DND-41 (cell line): Measurements from ENCODE around the gene BMPR2.

ENCODE experiments used
- ATAC-seq: fragments of 200-7000 bp; cut with Tn5 transposase; 3 replicates; pipeline ENCODE4 v1.9.1; 2021; ENCODE audit warnings: low read depth; ENCODE audit not compliant: insufficient read depth
- DNase-seq: peaks from one replicate; pipeline ENCODE4 v3.0.0-alpha.2; 2020
- H2AFZ ChIP-seq: 2 replicates; pipeline ENCODE4 v1.6.0; 2012; ENCODE audit warnings: low read depth, low read length
- H3K27ac ChIP-seq: 2 replicates; pipeline ENCODE4 v1.5.1; 2012; ENCODE audit warnings: low read length, inconsistent platforms
- H3K27me3 ChIP-seq: fragments of 200-600 bp; sonication (generic); 2 replicates; pipeline ENCODE4 v1.6.0; 2012; ENCODE audit warnings: low read length, mild to moderate bottlenecking, inconsistent platforms; ENCODE audit not compliant: insufficient read depth, poor library complexity
- H3K36me3 ChIP-seq: 2 replicates; pipeline ENCODE4 v1.5.1; 2012; ENCODE audit warnings: low read length, inconsistent platforms; ENCODE audit not compliant: insufficient read depth
- H3K4me1 ChIP-seq: 2 replicates; pipeline ENCODE4 v1.5.1; 2012; ENCODE audit warnings: mild to moderate bottlenecking, low read length; ENCODE audit not compliant: insufficient read depth
- H3K4me2 ChIP-seq: 2 replicates; pipeline ENCODE4 v1.6.0; 2012; ENCODE audit warnings: mild to moderate bottlenecking, moderate library complexity, low read length, inconsistent platforms; ENCODE audit not compliant: insufficient read depth
- H3K4me3 ChIP-seq, 2 experiments: fragments of 200-600 bp in 1 of 2; shearing (Covaris generic) in 1 of 2; 2 replicates each; pipeline ENCODE4 v1.5.1; 2012 to 2016; ENCODE audit warnings: inconsistent platforms in 2 of 2, low read length in 2 of 2, mild to moderate bottlenecking in 2 of 2, low read depth in 1 of 2, moderate library complexity in 1 of 2
- H3K79me2 ChIP-seq: 2 replicates; pipeline ENCODE4 v1.6.0; 2012; ENCODE audit warnings: low read length, inconsistent platforms; ENCODE audit not compliant: insufficient read depth
- H3K9ac ChIP-seq: 2 replicates; pipeline ENCODE4 v1.6.0; 2012; ENCODE audit warnings: low read depth, mild to moderate bottlenecking, inconsistent platforms, low read length, moderate library complexity
- H3K9me3 ChIP-seq: 2 replicates; pipeline ENCODE4 v1.5.1; 2012; ENCODE audit warnings: low read length, moderate library complexity, mild to moderate bottlenecking, inconsistent platforms; ENCODE audit not compliant: insufficient read depth, severe bottlenecking
- H4K20me1 ChIP-seq: 2 replicates; pipeline ENCODE4 v1.6.0; 2012; ENCODE audit warnings: low read length; ENCODE audit not compliant: insufficient read depth
- CTCF ChIP-seq: IDR thresholded peaks from 2 replicates; pipeline ENCODE4 v1.5.1; 2012; ENCODE audit warnings: borderline replicate concordance, low read length, moderate library complexity, mild to moderate bottlenecking; ENCODE audit not compliant: poor library complexity, severe bottlenecking; ENCODE audit errors: extremely low read depth
- EZH2 ChIP-seq: IDR thresholded peaks from 3 replicates; pipeline ENCODE4 v1.6.1; 2012; ENCODE audit warnings: borderline replicate concordance, low read depth, mild to moderate bottlenecking, moderate library complexity, low read length, inconsistent platforms; ENCODE audit not compliant: severe bottlenecking

Gene BMPR2

DNA sequence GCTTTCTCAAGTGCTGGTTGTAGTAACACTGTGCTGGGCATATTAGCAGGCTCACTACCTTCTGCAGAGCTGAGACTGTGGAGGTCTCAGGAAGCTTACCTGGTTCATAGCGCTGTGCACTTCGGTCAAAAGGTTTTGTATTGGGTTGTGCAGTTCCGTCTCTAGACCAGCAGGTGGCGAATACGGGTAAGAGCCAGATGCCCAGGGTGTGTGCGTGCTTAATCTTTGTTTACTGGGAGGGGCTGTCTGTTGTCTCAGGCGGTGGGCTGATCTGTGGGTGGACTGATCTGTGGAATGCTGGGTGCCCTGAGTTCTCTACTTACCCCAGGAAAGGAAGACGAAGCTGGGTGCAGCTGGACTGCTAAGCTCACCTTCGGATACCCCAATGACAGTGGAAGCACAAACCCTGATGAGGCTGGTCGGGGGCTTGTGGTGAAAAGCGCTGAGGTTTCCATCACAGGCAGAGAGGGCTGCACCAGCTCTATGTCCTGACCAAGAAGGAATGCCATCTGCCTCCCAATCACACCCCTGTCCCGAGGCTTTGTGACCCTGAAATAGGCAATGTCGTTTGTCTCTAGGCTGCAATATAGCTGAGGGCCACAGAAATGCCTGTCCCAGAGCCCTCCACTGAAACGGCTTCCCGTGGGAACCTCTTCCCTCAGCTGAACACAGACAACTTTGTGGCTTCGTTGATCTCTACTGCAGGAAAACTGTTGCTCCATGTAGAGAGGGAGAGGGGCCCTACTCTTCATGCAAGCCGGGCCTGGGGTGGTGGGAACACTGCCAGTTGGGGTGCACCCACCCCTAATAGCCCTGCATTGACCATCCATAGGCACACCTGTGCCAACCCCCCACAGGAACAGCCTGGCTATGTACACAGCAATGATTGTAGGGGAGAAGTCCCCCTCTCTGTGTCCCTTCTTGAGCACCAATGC, 212.8 kb downstream of the BMPR2 start:
- no peak overlapping the region for H3K27ac ChIP-seq
- TF ChIP-seq EZH2 (no peak), CTCF (peak; percentile 99)
- ATAC-seq (peak; percentile 98), DNase-seq (peak; percentile 79)
- H4K20me1 ChIP-seq = no peaks in the 10 kb centered on the region
- no peaks in the 10 kb centered on the region for H3K79me2 ChIP-seq
- H3K4me1 ChIP-seq = peaks cover 10% of the 10 kb centered on the region
- no peaks in the 10 kb centered on the region for H3K27me3 ChIP-seq
- peak overlapping the region in 1 of 2 experiments; percentile 18; a peak in 2 of 4 replicates for H3K4me3 ChIP-seq
- H3K36me3 ChIP-seq = no peaks in the 10 kb centered on the region
- peak overlapping the region; percentile 71 for H2AFZ ChIP-seq
- H3K9me3 ChIP-seq = peaks cover 5% of the 10 kb centered on the region
- H3K4me2 ChIP-seq = peak overlapping the region; percentile 55
- 0 out of 2 replicates have a peak overlapping the region, but pooled peaks have one; percentile 10 for H3K9ac ChIP-seq

DNA sequence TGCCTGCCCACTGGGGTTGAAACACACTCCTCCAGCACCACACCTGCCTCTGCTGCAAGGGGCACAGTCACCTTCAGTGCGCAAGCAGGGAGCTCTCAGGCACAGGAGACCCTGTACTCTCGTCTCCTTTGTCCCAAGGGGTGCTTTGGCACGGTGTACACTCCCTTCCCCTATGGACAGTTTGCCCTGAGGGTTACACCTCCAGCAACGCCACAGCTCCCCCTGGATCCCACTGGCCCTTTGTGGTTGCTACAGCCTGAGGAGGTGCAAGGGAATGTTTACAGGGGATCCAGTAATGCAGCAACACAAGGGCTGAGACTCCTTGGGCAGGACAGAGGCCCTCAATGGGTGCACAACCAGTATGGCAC, 213.4 kb downstream of the BMPR2 start:
- ATAC-seq (no peak), DNase-seq (no peak)
- Histone ChIP-seq H3K4me1 (peaks cover 10% of the 10 kb centered on the region), H3K4me2 (no peak overlapping the region), H4K20me1 (no peaks in the 10 kb centered on the region), H3K27me3 (no peaks in the 10 kb centered on the region), H3K36me3 (no peaks in the 10 kb centered on the region), H3K79me2 (no peaks in the 10 kb centered on the region), H3K9ac (no peak overlapping the region), H2AFZ (peak overlapping the region; percentile 71), H3K9me3 (no peaks in the 10 kb centered on the region), H3K4me3 (no peak overlapping the region), H3K27ac (no peak overlapping the region)
- TF ChIP-seq CTCF = no peak
- TF ChIP-seq EZH2 = no peak

GRCh38 chr2:202592566-202592965, 216.4 kb downstream of the BMPR2 start:
- Histone ChIP-seq H3K4me2 (no peak overlapping the region), H3K27me3 (no peaks in the 10 kb centered on the region), H3K36me3 (no peaks in the 10 kb centered on the region), H3K4me1 (peaks cover 10% of the 10 kb centered on the region), H3K27ac (no peak overlapping the region), H3K79me2 (no peaks in the 10 kb centered on the region), H3K4me3 (no peak overlapping the region), H3K9me3 (no peaks in the 10 kb centered on the region), H3K9ac (no peak overlapping the region), H2AFZ (no peak overlapping the region), H4K20me1 (no peaks in the 10 kb centered on the region)
- ATAC-seq = no peak
- TF ChIP-seq CTCF (no peak), EZH2 (no peak)
- no peak for DNase-seq
